ENCODE data around the gene LRCH1.

Gene LRCH1

GRCh38 chr13:46618694-46619254 is 65.8 kb downstream of the LRCH1 start:
- DNase-seq, result no peak

DNA sequence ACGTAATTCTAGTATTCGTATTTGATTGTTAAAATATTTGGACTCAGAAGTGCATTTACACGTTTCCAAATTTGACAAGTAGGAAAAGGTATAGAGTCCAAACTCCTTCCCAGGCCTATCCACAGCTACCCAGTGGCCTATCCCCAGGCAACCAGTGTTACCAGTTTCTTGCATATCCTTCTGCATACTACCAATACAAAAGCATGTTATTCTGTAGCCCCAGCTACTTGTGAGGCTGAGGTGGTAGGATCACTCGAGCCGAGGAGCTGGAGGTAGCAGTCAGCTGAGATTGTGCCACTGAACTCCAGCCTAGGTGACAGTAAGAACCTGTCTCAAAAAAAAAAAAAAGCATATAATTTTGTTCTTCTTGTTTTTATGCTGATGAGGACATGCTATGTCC is 67.1 kb downstream of the LRCH1 start:
- DNase-seq, result no peak

DNA sequence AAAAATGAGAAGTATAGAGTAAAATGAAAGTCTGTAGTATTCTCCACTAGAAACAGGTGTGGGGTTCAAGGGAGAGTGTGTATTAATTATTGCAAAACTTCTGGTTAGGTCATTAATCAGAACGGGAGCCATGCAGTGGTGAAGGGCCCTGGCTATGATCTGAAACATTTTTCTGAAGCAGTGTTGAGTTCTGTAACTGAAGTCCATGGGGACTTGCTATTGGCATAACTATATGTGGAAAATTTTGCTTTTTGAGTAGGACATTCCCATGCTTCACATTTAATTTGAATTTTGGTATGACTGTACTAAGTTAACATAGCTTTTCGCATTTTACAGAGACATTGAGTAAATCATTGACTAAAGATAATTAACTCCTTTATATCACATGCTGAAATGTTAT is 67.5 kb downstream of the LRCH1 start:
- no peak for DNase-seq

DNA sequence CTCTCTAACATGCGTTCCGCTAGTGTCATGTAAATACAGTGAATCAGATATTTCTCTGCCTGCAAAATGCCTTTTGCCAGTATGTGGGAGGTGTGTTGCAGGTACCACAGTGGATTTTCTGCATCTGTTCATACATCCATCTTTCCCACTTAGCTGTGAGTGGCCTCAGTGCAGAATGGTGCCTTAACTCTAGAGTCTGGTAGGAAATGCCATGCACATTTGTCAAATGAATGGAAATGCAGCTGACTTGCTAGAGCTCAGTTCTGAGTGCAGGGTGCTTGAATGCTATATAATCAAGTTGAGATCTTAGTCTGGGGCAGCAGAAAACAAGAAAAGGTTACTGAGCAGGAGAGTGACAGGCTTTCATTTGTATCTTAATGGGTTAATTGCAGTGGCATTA is 68.2 kb downstream of the LRCH1 start:
- DNase-seq, result no peak

DNA sequence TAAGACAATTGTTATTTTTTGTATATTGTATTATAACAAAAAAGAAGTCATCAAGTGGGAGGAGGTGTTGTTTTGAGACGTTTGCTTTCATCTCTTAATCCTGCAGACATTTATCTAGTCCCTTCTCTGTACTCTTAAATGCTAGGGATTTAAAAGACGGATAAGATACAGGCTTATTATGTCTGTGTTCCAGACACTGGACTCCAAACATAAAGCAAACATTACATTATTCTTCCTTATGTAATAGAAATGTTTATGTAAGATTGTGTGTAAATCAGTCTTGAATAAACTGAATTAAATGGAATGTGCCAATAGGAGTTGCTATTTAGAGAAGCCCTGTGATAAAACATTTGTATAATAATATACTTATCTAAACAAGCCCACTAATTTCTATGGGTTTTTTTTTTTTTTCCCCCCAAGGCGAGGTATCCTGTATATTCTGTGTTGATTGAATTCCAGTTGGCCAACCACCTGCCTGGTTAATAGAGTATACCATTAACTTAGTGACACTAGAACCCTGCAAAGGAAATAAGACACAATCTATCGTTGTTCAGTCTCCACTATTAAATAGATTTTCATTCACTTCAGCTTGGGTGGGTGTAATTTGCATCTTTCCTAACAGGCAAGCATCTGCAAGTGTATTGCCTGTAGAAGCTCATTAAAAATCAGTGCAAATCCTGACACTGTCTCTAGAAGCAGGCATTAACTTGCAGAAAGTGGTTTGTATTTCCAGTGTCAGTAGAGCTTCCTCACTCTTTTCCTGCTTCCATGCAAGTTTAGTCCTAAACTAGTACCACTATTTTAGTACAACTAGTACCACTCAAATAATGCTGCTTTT is 69.0 kb downstream of the LRCH1 start:
- no peak for DNase-seq

GRCh38 chr13:46622630-46623256 is 69.8 kb downstream of the LRCH1 start:
- DNase-seq, result no peak

DNA sequence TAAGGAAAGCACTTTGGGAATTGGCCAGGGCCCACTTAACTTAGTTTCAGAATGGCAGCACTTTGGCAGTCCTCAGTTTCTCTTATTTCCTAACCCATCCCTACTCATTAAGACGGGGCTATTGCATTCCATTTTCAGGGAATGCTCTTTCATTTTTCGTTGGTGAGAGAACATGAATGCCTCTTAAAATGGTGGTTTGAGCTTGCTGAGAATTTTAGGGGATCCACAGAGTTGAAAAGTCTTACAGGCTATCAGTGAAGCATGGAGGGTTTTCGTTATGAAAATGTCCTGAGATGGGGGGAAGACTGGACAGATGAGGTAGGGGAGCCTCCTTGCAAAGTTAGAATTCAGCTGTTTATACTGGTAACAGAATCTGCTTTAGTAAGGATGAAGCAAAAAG is 71.4 kb downstream of the LRCH1 start:
- no peak for DNase-seq

DNA sequence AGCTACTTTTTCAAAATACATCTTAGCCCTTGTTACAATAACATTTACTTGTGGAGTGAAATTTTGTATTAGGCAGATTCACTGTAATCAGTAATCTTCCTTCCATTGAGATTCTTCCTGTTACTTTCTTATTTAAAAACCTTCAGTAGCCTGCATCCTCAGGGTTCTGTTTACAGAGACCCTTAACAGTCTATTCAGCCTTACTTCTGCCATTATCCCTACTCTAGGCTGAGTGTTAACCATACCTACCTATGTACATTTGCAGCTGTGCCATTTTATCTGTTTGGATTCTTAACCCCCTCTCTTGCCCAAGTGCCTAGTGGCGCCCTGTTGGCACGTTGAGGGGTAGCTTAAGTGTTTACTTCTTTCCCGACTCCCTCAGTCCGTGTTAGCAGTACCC is 71.9 kb downstream of the LRCH1 start:
- DNase-seq, result no peak

DNA sequence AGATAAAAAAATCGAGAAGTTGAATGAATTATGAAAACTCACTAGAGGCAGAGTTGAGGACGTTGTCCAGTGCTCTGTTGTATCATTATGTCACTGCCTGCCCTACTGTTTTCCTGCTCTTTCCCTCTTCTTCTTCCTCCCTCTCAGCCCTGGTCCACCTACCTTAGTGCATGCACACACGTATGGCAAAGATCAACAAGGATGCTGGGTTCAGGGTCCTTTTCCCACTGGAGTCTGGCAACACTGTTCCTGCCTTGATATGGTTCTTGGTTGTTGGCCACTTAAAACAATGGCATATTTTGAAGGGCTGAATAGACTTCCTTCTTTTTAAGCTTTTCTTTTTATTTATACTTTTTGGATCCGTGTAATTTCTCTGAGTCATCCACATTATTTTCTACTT is 74.5 kb downstream of the LRCH1 start:
- no peak for DNase-seq

GRCh38 chr13:46628622-46629365 is 75.8 kb downstream of the LRCH1 start:
- DNase-seq, result no peak

DNA sequence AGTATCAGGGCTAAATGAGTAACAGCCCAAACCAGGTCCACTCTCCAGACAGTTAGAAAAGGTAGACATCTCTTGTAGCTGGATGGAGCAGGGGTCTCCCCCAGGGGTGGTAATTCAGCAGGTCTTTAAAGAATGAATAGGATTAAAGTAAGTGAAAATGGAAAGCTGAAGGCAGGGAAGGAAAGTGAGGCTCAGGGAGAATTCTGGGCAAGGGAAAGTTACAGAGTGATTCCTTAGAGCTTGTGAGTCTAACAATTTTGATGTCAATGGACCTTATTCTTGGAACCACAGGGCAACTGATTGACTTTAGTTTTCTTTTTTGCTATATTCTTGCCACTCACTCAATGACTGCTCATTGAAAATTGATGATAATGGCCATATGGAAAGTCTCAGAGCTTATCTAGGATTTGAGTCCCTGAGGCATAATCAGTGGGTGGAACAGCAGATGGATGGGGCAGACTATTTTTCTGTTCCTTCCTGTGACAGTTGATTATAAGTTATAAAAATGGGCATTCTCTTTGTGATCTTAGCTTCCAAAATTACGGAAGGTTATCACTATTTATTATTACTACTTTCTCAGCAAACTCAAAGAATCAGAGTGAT is 76.9 kb downstream of the LRCH1 start:
- DNase-seq, result no peak

- no peak for DNase-seq
Observed at GRCh38 chr13:46630431-46631178, 77.6 kb downstream of the LRCH1 start.

DNA sequence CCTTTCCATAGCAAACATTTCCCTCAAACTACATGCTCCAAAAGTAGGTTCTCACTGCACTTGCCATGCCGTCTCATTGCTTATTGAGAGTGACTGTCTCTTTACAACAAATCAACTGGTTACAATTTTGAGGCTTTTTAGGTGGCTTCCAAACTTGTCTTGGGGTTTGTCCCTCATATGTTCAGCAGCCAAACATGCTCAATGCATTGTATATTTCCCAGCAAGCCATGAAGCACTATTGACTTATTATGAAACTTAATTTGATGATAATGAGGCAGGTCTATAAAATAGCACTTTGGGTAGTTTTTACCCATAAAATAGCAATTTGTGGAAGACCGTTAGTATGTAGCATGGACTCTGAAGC is 78.2 kb downstream of the LRCH1 start:
- DNase-seq, result no peak

DNA sequence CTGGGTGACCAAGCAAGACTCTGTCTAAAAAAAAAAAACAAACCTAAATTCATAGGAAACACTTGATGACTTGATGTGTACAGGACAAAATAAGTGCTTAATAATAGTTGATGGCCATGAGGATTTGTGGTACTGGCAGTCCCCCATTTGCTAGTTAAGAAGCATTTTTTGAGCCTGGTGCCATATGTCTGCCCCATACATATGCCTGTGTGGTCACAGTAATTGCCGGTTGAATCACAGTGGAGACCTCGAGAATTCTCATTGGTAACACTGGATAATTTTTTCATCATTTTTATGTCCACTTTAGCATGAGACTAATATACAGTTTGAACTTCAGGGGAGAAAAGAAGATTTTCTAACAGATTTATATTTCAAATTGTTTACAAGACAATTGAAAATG is 79.2 kb downstream of the LRCH1 start:
- DNase-seq, result no peak

GRCh38 chr13:46633416-46633815 is 80.4 kb downstream of the LRCH1 start:
- DNase-seq, result no peak

- DNase-seq, result no peak
Observed at GRCh38 chr13:46636451-46636850, 83.5 kb downstream of the LRCH1 start.

GRCh38 chr13:46637213-46637612 is 84.2 kb downstream of the LRCH1 start:
- DNase-seq, result no peak

GRCh38 chr13:46638262-46638661 is 85.3 kb downstream of the LRCH1 start:
- no peak for DNase-seq

GRCh38 chr13:46639033-46639981 is 86.3 kb downstream of the LRCH1 start:
- no peak for DNase-seq

DNA sequence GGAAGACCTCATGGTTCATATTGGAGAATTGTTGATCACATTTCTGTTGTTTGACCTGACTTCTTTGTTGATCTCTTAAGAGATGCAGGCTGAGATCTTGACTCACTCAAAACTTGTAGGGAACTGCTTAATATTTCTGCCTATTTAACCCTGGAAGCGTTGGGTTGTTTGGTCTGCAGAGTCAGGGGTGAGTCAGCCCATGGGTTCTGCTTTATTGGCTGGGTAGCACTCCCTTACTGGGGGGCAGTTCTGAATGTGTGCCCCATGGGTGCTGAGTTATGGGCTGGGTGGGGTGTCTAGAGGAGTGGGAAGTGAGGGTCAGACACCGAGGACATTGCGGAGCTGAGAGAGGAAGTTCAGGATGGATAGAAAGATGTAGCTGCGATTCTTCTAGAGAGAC is 87.9 kb downstream of the LRCH1 start:
- peak; percentile 6 for DNase-seq
